HG02884 (cell line): Measurements from ENCODE around the gene LRRC18.

Experiments used
- ATAC-seq: cut with Tn5 transposase; IDR thresholded peaks from one replicate; pipeline ENCODE4 v1.9.1; 2021; ENCODE audit warnings: mild to moderate bottlenecking, moderate library complexity; ENCODE audit not compliant: unreplicated experiment

LRRC18 gene

DNA sequence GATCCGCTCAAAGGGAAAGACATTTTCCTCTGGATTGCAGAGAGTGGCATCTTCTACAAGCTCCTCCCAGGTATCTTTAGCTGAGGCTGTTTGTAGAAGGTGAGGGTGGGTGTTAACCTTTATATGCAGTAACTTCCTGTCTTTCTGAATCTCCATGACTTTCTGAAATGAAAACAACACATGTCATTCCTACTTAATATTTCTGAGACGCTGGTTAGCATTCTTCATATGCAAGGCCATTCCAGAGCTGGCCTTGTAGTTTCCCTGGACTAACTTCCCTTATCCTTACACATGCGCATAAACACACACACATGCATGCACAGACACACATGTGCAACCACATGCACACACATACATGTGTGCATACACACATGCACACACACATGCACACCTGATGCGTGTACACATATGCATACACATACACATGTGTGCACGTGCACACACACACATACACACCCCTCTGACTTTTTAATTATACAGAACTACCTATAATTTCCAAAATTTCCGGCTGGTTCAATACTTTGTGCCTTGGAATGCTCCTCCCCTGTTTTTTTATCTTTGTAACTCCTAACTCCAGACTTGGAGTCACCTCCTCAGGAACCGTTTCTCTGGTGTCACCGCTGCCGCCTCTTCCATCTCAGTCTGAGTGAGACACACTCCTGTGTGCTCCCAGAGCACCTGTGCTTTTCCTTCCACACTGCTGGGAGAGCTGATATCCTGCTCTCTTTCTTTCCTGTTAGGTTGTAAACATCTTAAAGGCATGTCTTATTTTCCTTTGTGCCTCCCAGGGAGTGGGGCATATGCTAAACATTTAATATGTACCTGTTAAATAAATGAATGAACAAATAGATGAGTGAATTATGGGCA lies 55.2 kb downstream of the LRRC18 start:
- ATAC-seq = no peak

GRCh38 chr10:48883701-48884100 lies 55.9 kb downstream of the LRRC18 start:
- no peak for ATAC-seq

DNA sequence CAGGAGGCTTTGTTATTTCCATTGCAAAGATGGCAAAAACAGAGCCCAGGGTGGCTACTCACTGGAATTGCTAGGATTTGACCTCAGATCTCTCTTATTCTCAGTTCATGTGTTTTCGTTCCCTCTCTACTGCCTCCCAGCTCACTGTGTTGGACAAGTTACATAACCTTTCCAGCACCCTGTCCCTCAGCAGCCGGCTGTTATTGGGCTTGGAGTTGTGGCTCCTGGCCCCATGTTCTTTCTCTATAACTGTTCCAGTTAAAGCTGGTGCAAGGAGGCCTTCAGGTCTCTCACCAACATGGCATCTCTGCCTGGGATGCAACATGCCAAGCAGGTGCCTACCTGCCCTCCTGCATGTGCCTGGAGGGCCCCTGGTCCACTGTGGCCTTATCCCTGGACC lies 56.8 kb downstream of the LRRC18 start:
- ATAC-seq = no peak

GRCh38 chr10:48881937-48882336 lies 57.7 kb downstream of the LRRC18 start:
- no peak for ATAC-seq

DNA sequence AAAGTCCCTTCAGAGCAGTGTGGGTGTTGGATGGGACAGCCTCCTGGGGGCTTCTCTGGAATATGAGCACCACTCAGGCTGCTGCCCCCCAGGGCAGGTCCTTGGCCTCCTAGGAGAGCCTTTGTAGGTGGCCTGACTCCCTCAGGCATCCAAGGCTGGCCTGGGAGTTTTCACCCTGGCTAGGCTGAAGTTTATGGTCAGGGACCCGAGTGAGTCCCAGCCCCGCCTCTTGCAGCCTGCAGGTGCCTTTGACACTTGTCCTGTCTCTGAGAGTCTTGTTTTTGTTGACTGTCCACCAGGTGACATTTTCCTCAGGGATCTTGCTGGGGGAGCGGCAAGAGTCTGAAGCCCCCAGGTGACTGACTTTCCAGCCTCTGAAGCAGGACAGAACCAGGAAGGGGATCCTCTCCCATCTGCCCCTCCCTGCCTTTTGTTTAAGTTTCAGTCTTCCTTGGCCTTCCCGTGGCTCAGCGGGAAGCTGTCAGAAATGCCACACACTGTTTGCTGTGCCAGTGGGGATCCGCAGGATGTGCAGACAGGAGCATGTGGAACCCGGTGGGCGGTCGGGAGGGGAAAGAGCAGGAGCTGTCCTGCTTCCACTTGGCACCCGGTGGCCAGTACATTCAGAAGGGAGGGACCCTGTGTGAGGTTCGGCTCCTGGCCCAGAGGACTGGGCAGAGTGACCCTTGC lies 59.5 kb downstream of the LRRC18 start:
- no peak for ATAC-seq

DNA sequence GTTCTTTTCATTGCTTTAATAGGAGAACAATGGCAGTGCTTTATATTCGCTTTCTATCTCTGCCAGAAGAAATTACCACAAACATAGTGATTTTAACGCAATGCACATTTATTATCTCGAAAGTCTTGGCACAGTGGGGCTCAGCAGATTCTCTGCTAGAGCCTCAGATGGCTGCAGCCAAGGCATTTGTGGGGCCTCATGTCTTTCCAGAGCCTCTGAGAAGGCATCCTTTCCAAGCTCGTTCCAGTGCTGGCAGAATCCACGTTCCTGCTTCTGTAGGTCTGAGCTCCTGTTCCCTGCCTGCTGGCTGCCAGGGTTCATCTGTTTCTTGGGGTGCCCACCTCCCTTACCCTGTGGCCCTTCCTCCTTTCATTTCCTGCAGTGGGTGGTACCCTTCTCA lies 60.2 kb downstream of the LRRC18 start:
- no peak for ATAC-seq

DNA sequence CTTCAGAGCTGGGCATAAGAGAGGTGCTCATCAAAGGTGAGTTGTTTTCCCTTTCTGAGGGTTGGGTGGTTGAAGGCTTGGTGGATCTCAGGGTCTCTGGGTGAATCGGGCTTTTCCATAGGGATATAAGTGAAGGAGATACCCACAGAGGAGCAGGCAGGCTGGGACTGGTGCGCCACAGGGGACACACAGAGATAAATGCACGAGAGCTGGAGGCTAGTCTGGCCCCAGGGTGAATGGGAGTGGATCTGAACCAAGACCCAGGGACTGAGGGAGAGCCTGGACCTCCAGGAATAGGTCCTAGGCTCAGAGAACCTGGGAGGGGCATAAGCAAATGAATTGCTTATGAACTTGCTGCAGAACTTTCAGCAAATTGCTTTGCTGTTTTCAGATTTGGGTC lies 61.5 kb downstream of the LRRC18 start:
- ATAC-seq = no peak

DNA sequence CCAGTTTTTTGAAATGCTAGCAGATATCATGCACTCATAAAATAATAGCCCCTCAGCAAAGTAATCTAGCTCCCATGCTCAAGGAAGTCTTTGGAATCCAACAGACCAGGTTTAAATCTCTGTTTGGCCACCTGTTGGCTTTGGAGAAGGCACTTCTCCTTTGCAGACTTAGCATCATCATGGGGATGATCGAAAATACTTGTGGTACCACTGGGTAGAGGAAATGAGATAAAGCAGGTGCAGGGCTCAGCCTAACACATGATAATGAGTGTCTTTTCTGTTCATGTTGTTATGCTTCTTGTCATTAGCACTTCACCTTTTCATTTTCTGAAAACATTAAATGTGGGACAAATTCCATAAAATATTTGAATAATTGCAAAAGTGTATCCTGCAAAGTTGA lies 67.4 kb downstream of the LRRC18 start:
- ATAC-seq = no peak
